HUDEP-2 (cell line): ENCODE data around the gene CPEB1.

ENCODE experiments used
- DNase-seq, 76 experiments: peaks; one replicate each; lab custom pipeline; 2025; ENCODE audit not compliant: unreplicated experiment in 76 of 76; lab: John Stamatoyannopoulos, UW

Gene CPEB1

DNA sequence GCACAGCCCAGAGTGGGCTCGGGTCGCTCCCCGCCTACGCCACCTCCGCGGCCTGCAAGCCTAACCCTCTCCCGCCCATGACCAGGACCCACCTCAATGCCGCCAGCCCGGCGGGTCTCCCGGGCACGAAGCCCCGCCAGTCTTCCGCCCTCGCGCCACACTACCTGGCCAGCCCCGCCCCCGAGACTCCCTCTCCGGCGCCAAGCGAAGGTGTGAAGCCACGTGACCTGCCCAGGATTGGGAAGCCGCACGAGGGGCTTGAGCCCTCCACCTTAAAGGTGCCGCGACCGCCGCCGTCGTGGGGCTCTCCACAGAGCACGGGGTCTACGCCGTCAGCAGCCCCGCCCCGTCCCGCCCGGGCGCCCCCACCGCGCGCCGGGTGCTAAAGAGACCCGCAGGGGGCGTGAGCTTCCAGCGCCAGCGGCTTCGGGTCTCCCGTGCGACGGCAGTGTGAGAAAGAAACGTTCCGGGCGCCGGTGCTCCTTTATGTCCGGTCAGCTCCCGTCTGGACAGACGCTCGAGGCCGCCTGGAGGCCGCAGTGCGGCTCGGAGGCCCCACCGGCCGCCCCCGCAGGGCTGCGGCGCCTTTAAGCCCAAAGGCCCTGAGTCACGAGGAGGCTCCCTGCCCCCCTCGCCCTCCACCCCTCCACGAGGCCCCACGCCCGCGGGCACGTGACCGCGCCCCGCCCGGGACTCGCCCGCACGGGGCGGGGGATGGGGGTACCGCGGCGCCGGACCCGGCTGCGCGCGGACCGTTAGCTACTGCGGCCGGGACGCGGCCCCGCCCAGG lies at the start of gene CPEB1:
Gene CPEB1 (minus strand): TSS at position 319 of the 790 bp plus-strand sequence. CDS start 18,904 bp downstream, outside the sequence.
- peak in 73 of 76 experiments; percentile 18 to 89 (median 75) for DNase-seq

DNA sequence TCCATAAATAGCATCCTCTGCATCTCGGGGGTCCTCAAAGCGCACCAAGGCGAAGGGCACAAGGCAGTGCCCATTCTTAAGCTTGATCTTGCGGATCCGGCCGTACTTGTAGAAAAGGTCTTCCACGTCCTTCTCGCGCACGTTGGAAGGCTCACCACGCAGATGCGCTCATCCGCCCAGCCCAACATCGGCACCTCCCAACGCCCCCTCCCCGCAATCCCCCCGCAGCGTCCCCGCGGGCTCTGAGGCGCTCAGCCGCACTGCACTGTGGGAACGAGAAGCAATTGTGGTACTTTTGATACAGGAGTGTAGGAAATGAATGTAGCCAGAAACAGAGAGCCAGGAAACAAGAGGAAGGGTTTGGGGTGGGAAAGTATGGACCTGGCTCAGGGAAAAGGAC lies 45.0 kb upstream of the CPEB1 start:
- DNase-seq = no peak

DNA sequence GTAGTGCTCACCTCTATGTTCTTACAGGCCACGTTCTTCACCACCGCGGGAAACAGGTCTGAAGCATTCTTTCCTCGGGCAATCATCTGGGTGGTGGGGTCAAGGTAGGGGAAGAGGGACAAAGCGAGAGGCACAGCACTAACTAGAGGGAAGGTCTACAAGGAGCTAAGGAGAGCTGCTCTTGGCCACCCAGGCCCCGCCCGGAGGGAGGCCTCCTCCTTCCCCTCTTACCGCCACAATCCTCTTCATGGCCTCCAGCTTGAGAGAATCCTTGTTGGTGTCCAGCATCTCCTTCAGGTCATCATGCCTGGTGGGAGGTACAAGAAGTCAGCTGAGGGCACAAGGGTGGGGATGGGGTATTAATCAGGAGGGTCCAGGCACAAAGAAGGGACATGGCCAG lies 42.0 kb upstream of the CPEB1 start:
- no peak for DNase-seq

DNA sequence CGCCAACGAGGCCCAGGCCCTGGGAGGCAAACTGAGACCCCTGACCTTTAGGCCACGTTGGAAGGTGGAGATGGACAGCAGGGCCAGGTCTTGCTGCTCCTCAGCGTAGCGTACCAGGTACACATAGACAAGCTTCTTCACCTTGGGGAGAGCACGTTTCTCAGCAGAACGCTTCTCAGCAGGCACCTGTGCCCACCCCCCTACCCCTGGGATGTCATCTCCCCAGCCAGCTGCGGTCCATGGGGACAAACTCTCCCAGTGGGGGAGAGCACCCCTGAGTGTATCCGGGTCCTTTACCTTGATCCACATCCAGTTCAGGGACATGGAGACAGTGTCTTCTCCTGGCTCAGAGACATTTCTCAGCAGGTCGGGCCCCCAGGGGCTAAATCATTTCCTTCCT lies 41.5 kb upstream of the CPEB1 start:
- no peak for DNase-seq

DNA sequence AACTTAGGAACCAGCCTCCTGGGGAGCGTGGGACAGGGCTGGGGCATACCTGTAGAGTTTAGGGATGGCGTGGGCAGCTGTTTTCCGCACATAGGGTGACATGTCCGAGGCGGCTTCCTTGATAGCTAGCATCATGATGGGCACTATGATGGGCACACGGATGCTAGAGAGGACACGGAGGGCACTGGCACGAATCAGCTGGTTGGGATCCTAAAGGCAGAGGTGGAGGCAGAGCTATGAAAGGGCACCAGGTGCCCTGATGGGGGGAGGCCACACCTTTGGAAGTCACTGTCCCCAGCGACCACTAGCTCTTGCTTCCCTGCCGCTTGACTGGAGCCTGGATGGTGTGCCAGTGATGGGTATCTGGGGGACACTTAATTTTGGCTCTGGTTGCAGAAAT lies 34.2 kb upstream of the CPEB1 start:
- DNase-seq = no peak

DNA sequence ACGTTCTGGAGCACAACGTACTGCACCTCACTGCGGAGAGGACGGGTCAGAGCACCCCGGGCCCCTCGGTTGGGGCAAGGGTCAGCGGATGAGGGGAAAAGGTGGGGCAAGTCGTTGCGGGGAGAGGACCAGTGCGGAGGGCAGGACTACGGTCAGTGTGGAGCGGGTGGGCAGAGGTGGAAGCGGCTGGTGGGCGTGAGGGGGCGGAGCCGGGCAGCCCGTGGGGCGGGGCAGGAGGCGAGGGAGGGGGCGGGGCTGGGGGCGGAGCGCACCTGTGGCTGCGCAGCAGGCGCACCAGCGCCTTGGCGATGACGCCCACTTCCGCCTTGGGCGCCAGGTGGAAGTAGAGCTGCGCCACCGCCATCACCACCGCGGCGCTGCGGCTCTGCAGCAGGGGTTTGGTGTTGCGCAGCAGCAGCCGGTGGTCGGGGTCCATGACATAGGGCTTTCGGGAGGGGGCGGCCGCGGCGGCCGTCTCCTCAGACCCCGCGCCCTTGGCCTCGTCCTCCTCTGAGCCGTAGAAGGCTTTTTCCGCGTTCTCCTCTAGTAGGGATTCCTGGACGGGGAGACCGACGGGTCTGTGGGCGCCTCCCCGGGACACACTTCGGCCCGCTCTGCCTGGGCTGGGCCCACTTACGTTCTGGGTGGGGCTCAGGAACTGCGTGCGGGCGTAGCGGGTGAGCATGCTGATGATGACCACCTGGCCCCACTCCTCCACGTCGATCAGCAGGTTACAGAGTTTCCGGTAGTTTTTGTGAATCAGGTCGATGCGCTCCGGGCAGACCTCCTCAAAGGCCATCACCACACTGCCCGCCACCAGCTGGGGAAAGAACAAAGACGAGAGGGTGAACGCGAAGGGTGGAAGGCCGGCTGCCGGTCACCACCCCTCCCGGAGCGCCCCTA lies 33.3 kb upstream of the CPEB1 start:
- DNase-seq = peak in 57 of 76 experiments; percentile 2 to 68 (median 37)

DNA sequence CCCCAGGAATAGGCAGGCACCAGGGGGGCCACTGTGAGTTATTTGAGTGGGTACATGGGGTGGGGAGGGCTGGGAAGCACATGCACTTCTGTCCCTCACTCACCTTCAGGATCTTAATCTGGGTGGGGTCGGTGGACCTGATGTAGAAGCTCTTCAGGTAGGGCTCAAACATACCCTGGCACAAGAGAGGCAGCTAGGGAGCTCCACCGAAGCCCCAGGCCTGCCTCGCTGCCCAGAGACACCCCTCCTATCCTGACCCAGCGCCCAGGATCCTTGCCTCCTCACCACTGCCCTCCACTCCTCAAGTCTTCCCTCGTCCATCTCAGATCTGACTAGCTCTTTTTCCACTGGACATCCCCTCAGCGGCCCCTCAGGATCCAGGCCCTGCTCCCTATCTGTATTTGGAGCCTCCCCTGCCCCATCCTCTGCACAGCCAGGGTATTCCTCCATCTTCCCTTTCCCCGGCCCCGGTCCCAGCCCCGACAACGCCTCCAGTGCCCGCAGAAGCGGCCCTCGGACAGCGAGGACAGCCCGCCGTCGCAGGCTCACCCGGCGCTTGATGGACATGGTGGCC lies 32.5 kb upstream of the CPEB1 start:
- DNase-seq = no peak

DNA sequence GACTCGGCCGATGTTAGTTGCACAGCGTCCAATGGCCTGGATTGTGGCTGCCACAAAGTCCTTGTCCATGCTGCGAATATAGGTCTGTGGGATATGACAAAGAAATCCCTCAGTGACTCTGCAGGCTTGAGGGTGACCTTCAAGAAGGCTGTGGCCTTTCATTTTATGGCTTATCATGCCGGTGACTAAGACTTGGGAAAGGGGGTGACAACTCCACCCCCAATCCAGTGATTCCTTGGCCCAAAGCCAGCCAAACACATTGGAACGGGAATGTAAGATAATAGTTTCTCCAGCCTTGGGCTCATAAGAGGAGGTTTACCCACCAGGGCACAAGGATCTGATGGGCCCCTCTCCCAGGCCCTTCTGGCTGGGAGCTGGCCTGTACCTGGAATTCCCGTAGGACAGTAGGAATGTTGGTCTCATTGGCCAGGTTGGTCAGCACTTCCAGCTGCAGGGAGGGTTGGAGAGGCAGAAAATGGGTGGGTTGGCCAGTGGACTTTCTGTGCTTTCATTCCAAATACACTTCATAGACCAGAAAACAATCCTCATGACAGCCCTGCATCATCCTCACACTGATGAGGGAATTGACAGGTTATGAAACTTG lies 30.7 kb upstream of the CPEB1 start:
- no peak for DNase-seq

DNA sequence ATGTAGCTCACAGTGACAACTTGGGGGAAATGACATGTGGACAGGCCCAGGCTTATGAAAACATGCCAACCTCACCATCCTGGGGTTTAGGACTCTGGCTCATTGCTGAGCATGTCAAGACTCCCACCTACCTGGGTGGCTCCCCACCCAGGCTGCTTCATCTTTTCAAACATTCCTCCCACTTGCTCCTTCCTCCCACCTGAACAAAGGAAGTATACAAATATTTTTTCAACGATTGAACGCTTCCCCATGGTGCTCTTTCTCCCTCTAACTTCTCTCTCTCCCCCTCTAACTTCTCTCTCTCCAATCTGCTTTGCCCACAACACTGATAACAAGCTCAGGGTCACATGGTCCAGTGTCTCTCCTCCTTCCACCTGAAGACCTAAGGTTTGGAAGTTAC lies 27.7 kb upstream of the CPEB1 start:
- DNase-seq = no peak

DNA sequence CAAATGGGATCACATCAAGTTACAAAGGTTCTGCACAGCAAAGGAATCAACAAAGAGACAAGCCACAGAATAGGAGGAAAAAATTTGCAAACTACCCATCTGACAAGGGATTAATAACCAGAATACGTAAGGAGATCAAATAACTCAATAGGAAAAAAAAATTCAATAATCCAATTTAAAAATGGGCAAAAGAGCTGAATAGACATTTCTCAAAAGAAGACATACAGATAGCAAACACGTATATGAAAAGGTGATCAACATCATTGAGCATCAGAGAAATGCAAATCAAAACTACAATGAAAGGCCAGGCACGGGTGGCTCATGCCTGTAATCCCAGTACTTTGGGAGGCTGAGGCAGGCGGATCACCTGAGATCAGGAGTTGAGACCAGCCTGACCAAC lies 23.5 kb upstream of the CPEB1 start:
- DNase-seq = no peak

DNA sequence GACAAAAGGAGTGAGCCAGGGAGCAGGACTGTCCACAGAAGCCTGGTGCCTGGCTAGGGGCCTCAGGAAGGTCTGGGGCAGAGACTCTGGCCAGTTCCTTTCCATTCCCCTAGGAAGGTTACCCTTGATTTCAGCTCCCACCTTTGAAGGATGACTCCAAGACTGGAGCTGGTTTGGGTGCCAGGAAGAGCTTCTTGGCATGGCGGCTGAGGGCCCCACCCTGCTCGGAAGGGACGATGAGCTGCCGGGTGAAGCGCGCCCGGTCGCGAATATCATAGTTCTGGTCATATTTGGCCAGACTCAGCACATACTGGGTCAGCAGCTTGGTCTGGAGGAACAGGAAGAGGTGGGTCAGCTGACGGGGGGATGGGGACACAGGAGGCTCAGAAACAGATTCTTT lies 19.4 kb upstream of the CPEB1 start:
- no peak for DNase-seq

DNA sequence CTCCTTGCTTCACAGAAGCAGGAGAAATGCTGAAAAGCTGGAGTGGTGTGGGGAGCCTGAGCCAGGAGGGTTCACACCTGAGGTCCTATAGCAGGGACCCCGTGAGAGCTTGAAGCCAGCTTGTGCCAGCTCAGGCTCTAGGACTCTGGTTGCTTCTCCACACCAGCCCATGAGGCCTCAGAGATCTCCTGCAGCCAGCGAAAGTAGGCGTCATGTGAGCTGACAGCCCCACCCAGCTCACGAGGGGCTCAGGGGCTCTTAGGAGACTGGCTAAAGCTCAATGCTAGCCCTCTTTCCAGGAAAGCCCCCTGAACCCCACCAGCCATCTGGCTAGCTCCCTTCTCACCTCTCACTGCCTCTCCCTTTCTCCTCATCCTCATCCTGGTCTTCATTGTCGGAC lies 16.9 kb upstream of the CPEB1 start:
- no peak for DNase-seq

DNA sequence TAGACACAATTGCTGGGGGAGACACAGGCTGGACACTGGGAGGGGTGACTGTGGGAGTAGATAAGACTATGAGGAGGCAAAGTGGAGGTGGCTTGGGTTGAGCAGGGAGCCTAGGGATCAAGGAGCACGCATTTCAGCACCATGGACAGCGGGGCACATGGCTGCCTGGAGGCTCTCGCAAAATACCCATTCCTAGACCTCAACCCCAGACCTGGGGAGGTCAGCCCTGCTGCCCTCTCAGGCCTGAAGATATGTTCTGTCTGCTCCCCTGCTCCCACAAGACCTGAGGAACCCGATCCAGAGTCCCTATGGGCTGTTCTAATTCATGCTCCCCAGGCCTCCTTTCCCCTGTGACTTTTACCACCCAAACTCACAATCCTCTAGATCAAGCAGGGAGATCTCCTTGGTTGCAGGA lies 16.0 kb upstream of the CPEB1 start:
- DNase-seq = peak in 61 of 76 experiments; percentile 5 to 74 (median 50)

DNA sequence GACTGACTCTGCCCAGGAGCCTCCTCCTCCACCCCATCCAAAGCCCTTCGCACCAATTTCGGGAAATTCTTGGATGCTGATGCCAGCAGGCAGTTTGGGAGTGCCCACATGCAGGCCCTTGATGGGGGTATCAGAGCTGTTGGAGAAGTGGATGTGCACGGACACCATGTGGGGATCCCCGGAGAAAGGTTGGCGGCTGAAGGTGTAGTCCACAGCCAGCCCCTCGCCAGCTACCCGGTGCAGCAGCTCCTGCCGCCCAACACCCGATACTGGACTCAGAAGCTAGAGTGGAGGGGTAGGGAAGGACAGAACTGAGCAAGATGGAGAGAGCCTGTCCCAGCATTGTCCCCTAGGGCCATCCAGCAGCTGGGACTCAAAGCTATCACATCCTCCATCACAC lies 15.5 kb upstream of the CPEB1 start:
- no peak for DNase-seq

DNA sequence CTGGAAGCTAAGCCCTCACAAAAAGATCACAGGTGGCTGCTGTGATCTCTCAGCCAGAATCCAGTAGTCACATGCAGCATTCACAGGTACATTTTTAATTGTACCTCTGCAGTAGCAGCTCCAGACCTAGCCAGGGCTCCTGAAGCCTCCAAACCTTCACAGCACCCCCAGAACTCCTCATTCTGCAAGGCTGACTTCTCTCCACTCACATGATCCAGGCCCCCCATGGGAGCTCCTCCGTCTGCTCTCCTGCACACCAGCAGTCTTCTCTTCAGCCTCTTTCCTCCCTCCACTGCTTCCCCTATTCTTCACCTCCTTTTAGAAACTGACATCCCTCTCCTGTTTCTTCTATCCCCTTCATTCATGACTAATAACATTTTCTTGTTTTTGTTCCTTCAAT lies 13.2 kb upstream of the CPEB1 start:
- DNase-seq = no peak

DNA sequence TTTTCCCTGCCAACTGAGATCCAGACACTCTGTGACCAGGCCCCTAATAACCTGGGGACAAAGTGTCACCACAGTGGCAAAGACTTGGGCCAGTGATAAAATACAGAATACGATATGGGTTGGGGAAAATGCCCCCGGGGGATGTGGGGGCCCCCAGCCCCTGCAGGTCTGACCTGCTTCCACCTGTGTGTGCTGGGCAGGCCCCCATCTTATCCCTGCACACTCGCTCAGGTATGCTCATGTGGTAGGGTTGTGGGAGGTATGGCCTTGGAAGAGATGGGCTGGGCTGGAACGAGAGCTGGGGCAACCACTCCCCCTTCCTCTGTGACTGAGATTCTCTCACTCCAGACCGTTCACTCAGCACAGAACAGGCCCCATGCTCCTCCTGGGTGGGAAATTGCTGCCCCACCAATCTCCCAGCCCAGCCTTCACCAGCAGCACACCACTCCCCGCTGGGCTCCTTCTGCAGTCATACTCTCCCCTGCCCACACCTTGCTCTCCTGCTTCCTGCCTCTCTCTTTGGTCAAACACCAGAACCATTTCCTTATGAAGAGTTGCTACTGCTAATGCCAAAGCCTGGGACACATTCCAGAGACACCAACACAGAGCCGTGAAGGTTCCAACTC lies 9.6 kb upstream of the CPEB1 start:
- DNase-seq = no peak

DNA sequence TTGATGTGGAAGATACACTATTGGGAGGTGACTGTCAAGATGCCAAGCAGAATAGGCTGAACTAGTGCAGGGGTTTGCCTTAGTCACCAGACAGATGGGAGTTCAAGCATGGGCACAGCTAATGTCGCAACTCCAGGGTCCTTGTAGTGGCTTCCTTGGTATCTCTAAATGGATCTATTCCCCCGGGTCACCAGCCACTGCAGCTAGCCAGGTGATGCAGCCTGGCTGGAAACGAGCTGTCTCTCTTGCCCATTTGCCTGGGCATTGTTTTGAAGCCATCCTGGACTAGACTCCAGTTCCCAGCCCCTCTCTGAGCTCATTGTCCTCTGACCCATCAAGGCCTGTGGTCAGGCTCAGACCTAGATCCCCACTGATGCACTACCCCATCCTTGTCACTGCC lies 8.4 kb upstream of the CPEB1 start:
- DNase-seq = no peak

DNA sequence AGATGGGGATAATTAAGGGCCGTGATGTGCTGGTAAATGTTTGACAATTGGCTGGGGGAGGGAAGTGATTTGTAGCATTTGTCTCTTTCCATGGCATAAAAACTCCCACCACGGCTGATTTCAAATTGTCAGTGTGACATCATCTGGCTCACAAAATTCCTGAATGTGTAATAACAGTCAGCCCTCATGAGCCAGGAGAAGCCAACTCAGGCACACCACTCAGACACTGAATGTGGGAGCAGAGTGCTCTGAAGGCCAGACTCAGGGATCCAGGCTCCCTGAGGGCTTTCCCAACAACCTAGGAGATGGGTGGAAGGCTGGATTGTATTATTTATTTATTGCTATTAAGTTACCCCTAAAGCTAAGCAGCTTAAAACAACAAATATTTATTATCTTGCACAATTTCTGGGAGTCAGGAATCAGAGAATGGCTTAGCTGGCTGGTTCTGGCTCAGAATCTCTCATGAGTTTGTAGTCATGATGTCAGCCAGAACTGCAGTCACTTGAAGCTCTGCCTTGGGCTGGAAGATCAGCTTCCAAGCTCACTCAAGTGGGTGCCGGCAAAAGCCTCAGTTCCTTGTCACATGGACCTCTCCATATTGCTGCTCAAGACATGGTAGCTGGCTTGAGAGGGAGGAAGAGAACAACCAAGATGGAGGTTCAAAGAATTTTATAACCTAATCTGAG lies 6.5 kb upstream of the CPEB1 start:
- DNase-seq = no peak

DNA sequence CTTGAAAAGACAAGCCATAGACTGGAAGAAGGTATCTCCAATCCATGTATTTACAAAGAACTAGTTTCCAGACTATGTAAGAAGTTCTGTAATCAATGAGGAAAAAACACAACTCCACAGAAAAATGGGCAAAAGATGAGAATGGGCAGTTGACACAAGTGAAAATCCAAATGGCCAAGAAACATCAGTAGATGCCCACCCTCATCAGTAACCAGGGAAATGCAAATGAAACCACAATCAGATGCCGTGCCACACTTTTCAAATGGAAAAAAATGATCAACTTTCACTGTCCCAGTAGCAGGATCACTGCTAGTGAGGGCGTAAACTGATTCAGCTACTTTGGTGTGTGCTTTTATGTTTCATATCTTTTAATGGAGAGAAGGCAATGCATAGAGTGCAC lies 4.5 kb upstream of the CPEB1 start:
- DNase-seq = no peak

DNA sequence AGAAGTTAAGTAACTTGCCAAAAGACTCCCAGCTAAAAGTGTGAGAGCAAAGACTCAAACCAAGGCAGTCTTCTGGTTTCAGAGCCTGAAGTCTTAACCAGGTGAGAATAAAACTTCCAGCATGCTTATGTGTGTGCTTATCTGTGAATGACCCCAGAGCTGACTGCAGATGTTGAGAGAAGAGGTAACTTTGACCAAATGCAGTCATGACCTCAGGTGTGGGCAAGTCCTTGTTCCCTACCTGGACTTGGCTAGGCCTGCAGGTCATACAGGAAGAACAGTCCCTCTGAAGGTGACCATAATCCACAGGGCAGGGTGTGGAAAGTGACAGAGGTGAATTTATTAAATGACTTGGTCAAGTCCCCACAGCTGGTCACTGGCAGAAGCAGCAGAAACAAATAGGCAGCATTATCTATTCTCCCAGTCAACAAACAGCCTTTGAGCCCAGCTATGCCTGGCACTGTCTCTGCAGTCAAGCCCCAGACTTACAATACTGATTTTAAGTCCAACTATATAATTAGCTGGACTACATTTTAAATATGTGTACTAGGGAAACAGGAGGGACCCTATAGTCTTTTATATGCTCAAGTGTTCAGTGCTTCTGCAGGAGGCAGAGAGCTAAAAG lies 3.0 kb upstream of the CPEB1 start:
- peak in 5 of 76 experiments; percentile 5 to 19 (median 8) for DNase-seq
